Left hindlimb (tissue), 1 donor: ENCODE data around the gene LAMB1.
"Not testable (repeated sequence)": the region's sequence is repeated elsewhere in the genome, so short reads cannot be mapped to it uniquely, and the experiment has no call there.

Source experiments
- DNase-seq: peaks from one replicate; pipeline ENCODE4 v3.0.0-alpha.2; 2018

The LAMB1 gene

DNA sequence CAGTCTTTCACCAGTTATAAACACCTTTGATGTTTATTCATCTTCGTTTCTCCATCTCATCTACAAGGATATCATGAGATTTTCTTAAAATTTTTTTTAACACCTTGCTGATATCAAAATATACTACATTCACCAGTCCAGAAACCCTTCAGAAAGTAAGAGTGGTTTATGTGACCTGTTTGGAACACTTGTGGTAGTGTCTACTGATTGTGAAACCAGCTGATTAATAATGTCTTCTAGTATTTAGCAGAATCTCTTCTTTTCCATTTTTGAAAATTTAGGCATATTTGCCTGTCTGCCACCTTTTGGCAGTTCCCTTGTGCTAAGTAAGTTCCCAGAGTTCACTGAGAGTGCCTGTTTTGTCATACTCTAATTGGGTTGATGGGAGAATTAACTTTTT, 93.5 kb downstream of the LAMB1 start:
- no peak for DNase-seq

DNA sequence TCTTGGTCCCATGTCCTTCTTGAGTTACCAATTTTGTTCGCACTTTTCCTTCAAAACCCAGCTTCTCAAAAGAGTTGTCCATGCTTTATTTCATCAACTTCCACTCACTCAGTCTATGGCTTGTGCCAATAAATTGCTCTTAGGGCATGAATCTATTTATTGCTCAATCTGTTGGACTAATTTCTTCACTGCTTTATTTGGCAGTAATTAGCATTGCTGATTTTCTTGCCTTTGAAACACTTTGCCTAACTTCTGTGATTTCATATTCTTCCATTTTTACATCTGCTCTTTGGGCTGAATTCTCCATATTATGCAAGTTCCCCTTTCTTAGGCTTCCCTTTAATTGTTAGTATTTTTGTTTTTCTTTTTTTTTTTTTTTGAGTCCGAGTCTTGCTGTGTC, 95.2 kb downstream of the LAMB1 start:
- no peak for DNase-seq

DNA sequence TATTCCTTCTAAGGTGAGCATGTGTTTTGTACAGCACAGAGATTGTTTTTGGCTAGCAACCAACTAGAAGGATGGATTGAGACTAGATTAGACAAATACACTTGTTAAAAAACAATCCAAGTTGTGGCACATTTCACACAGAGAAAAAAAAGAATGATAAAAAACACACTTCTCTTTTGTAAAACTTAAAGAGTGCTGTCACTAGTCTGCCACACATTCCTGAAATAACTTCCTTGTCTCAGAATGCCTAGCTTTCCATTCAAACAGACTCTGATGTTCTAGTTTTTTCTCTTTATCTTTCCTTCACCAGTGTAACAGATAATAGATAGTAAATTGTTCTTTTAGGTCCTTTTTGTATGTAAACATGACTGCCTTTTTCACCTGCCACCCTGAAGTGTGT, 100.6 kb downstream of the LAMB1 start:
- no peak for DNase-seq

DNA sequence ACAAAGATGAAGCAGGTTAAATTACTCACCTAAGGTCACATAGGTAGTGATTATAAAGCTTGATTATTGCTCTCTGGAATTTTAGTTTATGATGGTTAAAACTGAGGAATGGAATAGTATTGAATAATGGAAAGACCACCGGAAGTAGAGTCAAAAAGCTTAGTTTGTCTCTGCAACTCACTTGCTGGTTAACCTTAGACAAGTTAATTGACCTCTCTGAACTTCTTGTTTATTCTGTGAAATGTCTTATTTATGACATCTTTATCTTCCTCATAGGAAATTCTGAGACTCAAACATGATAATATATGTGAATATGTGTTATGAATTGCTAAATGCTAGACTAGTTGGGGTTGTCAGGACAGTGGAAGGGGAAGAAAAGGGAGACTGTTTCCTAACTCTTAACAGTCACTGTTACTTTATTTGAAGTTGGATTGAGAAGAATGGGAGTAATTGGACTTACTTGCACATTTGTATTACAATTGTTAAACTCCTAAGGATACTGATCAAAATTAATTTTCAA, 102.4 kb downstream of the LAMB1 start:
- no peak for DNase-seq

DNA sequence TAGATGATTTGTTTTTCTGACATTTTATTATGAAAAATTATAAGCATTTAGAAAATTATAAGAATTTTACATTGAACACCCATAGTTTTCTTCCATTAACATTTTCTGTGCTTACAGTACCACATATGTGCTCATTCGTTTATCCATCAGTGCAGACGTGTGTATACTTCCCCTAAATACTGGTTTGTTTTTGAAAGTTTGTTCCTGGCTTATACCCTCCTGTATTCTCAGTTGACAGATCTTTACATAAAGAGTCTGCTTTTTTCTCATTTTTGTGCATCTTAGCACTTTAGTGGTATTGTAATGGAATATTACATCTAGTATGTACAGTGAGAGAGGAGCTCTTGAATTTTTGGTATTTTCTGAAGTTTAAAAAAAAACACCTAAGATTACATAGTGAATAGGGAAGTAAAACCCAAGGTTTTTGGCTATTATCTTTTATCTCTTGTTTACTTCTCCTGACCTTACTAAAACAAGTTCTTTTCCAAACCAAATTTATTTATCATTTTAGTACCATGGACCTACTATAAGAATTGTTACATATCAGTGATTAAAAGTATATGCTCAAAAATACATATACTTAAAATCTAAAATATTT, 103.9 kb downstream of the LAMB1 start:
- no peak for DNase-seq

DNA sequence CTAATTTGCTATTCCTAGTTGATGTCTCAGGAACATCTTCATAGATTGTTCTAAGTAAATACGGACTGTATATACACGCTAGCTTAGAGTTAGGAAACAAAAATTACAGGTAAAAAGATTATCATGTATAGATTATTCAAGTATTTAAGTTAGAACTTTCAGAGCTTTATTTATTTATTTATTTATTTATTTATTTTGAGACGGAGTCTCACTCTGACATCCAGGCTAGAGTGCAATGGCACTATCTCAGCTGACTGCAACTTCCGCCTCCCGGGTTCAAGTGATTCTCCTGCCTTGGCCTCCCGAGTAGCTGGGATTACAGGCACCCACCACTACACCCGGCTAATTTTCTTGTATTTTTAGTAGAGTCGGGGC, 110.6 kb downstream of the LAMB1 start:
- not testable (repeated sequence) for DNase-seq

DNA sequence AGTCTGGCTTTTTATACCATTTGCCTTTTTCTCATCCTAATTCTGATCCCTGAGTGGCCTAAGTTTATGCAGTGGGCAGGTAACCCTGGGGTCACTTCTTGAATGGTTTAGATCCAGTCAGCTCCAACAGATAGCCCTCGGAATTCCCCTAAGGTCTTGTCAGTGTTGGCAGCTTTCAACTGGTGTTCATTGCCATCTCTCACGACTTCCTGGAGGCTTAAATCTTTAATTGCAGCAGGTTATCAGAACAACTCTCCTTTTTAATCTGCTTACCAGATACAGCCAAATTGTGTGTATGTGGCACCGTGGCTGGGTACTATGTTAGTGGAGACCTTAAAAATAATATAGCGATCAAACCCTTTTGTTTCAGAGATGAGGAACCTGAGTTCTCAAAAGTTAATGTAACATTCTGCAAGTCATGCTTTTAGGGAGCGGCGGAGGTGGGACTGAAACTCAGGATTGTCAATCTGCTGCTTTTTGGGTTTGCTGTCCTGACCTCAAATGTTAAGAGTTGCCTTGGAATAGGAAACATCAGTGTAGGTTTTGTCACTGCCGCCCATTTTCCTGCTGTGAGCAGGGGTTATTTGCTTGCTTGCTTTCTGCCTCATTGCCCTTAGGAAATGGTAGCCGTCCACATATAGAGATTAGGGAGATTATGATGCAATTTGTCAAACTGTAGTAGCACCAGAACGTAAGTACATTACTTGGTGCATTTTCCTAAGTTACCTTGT, 111.2 kb downstream of the LAMB1 start:
- no peak for DNase-seq

DNA sequence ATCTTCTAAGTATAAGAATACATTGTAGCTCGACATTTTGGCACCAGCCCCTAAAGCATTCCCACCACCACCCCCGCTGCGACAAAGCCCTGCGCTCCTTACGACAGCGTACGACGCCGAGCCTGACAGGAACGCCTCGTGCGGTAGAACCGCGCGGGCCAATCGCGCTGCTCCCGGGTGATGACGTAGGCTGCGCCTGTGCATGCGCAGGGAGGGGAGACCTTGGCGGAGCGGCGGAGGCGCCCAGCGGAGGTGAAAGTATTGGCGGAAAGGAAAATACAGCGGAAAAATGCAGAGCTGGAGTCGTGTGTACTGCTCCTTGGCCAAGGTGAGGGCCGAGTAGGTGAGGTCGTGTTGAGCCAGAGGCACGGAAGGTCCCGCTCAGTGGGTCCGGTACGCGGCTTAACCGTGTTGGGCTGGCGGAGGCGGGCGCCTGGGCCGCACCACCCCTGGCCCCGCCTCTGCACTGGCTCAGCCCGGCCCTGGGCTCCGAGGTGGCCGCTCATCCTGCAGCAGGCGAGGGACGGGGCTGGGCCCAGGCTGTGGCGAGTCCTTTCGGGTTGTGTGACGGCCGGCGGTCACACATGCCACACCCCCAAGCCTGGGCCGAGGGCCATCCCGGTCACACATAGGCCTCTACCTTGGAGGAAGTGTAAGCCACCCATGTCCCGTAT, 111.9 kb downstream of the LAMB1 start, which contains the start of gene DLD:
DLD (plus strand) TSS at position 222 of the 674 bp plus-strand sequence; CDS start at position 290, 68 bp downstream.
- peak; percentile 95 for DNase-seq

DNA sequence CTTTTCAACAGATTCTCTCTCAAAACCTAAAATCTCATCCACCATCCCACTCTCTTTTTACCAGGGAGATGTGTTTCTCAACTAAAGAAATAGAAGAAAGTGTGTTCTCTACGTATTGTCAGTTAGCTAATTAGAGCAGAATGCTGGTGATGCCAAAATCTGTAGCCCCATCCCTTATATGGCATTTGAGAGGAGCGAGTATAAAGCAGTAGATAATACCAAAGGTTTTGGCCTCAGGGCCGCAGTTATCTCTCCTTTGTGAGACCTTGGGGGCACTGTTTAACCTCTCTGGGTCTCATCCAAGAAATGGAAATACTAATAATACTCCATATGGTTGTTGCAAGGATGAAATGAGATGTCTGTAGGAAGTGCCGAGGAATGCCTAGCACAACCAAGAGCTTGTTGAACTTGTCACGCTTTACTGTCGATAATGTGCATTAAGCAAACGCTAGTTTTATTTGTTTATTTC, 112.4 kb downstream of the LAMB1 start:
- no peak for DNase-seq

DNA sequence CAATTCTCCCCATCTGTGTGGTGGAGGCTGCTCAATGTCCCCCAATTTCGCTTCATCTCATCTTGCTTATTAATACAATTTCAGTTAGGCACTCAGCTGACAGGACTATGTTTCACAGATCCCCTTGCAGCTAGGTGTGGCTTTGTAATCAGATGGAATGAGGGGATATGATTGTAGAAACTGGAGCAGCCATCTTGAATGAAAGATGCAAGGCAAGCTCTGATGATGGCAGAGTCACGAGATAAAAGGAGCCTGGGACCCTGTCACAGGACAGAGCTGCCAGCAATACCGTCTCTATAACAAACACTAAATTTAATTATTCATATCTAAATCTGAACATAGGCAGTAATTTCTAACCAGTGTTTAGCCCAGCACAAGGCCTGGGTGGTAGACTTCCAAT, 113.0 kb downstream of the LAMB1 start:
- no peak for DNase-seq

DNA sequence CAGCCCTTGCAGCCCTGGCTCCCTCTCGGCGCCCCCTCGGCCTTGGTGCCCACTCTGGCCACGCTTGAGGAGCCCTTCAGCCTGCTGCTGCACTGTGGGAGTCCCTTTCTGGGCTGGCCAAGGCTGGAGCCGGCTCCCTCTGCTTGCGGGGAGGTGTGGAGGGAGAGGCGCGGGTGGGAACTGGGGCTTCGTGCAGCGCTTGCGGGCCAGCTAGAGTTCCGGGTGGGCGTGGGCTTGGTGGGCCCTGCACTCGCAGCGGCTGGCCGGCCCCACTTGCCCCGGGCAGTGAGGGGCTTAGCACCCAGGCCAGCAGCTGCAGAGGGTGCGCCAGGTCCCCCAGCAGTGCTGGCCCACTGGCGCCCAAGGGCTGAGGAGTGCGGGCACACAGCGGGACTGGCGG, 115.1 kb downstream of the LAMB1 start:
- DNase-seq = not testable (repeated sequence)

DNA sequence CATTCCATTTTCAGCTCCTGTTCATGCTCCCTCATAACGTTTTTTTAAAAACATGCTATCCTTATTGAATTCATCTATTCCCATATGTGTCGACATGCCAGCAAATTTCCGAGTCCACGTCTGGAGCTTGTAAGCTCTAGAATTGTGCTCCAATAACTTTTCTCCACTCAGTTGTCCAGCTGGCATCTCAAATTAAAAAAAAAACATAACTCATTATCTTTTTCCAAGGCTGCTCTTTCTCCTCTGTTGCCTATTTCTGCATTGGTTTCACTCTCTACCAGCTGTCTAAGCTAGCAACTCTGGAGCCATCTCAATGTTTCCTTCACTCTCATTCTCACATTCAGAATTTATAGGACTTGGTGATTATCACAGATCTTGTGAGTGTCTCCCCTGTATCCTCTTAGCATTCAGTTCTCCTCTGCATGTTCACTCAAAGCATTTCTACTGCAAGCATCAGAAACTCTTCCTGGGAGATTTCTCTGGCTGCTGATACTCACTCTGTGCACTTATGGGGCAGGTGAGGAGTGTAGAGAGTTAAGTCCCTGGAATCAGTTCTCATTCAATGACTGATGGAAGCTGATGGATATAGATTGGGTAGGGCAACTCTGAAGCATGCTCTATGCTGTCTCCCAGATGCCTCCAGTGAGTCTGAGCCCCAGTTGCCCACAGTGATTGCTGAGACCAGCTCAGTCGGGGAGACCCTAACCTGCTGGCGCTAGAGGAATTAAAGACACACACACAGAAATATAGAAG, 118.7 kb downstream of the LAMB1 start:
- no peak for DNase-seq

DNA sequence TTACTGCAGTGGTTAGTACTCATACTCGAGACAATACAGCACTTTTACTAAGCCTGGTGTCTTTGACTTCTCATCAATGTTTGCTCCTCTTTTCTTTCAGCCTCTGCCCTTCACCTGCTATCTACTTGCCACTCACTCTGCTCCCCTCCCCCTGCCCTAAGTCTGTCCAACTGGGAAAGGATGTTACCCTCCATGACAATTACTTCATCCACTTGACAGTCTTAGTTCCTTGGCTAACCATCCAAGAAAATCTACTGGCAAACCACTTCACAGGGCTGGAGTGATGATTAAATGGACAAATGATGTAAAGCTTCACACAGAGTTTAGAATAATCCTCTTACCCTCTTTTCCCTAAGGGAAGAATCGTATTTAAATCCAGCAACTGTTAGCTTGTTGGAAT, 120.2 kb downstream of the LAMB1 start:
- no peak for DNase-seq

DNA sequence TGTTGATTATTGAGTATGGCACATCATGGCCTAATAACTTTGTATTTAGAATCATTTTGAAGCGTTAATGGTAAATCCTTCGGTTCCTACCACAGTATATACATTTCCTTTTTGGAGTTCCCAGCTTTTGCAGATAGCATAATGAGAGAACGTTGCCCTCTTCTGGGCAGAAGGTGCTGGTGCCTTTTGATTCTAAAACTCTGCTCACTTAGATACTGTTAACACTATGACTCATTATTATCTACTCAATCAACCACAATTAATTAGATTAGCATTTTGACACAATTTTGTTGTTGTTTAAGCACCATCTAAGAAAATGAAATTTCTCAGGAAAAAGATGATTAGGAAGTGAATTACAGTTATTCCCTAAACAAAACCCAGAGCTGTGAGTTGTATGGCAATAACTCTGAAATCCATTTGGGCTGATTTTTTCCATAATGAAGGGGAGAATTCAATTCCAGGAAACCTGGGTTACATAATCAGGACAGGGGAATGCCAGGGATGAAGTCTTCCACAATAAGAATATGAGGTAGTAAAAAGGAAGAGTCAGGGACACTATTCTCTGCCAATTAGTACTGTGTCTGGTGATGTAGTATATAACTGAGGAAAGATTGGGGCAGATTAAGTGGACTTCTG, 123.4 kb downstream of the LAMB1 start:
- DNase-seq = no peak

DNA sequence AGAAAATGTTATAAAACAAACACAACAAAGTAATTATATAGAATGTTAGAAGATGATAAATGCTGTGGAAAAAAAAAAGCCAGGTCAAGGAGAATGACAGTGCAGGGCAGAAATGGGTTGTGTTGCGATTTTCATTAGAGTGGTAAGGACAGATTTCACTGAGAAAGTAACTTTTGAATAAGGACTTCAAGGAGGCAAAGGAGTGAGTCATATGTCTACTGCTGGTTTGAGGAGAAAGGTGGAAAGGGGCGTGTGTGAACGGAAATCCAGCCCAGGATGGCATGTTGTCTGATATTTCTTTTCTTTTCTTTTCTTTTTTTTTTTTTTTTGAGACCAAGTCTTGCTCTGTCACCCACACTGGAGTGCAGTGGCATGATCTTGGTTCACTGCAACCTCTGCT, 124.3 kb downstream of the LAMB1 start:
- DNase-seq = no peak

DNA sequence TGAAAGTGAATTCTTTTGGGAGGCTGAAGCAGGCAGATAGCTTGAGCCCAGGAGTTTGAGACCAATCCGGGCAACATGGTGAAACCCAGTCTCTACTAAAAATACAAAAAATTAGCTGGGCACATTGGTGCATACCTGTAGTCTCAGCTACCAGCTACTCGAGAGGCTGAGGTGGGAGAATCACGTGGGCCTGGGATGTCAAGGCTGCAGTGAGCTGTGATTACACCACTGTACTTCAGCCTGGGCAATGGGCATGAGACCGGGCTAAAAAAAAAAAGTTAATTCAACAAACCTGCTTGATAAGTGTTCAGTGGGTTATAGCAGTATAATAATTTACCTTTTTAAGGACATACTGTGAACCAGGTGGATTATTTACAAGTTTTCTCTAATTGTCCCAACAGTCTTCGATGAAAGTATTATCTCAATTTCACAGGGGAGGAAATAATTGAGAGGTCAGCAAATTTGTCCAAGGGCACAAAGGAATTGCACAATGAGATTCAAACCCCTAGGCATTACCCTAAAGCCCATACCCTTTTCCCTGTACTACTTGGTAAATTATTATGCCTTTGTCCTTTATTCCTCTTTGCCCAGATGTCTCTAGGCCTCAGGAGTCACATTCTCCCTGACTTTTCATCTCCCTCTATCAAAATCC, 125.1 kb downstream of the LAMB1 start:
- no peak for DNase-seq

DNA sequence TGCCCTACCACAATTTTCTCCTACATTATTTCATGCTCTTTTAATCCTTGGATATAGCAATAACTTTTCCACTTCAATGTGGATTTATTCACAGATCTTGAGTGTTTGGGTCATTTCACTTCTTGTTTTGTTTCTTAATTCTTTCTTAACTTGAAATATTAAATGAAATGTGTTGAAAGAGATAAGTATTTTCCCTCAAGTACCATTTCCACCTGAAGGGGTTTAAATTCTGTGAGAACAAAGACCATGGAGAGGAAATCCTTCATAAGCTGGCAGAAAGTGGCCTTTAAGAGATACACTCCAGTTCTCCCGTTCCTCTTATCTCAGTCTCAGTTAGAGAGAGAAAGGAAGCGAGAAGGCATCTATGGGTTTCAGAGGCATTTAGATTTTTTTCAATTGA, 126.0 kb downstream of the LAMB1 start:
- DNase-seq = no peak

DNA sequence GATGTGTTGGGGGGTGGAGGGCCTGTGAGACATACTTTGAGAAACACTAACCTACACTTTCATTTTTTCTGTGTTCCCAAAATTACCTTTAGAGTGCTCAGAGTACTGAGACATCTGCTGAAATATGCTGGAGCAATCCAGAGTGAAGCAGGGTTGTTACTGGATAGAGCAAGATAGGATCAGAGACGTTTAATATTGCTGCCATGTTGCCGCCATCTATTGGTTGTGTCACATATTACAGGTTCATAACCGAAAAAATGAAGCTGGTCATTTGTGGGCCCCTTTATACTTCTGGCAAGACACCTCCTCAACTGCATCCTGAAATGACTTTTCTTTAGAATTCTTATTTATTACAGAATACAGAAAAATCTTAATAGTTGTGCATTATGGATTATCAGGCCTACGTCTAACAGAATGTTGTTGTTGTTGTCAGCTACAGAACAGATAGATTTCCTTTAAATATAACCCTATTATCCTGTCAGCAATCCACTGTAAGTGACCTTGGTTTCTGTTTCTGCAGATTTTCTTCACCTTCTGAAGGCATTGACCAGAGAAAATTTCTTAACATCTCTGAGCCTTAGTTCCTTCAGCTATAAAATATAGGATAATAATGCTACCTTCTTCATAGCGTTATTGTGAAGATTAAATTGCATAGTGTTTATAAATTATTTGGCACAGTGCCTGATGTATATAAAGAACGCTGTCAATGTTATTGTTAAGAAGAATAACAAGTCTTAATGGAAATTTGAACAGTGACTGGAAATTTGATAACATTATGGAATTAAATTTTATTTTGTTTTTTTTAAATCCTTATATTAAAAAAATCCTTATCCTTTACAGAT, 128.1 kb downstream of the LAMB1 start:
- DNase-seq = no peak

DNA sequence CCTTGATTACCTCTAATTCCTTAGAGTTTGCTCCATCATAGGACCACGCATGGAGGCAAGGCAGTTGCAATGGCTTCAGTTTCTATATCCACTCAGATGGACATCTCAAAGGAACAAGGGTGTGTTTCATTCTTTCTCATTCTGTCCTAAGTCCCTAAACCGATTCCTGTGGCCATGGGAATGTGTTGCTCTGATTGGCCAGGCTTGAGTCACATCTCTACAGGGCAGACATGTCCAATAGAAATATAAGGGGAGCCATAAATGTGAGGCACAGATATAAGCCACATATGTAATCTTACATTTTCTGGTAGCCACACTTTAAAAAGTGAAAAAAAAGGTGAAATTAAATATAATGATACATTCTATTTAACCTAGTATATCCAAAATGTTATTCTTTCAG, 128.8 kb downstream of the LAMB1 start:
- no peak for DNase-seq
